Measurements from ENCODE around the gene TKT. TPM values are rescaled to one million over a fixed set of nuclear protein-coding genes. Genes with fewer than 3 reads are reported as not detected.
"Not testable (repeated sequence)": the region's sequence is repeated elsewhere in the genome, so short reads cannot be mapped to it uniquely, and the experiment has no call there.

Gene TKT
- total RNA-seq, 1 donor from 2014 or later, result 32.1 TPM

DNA sequence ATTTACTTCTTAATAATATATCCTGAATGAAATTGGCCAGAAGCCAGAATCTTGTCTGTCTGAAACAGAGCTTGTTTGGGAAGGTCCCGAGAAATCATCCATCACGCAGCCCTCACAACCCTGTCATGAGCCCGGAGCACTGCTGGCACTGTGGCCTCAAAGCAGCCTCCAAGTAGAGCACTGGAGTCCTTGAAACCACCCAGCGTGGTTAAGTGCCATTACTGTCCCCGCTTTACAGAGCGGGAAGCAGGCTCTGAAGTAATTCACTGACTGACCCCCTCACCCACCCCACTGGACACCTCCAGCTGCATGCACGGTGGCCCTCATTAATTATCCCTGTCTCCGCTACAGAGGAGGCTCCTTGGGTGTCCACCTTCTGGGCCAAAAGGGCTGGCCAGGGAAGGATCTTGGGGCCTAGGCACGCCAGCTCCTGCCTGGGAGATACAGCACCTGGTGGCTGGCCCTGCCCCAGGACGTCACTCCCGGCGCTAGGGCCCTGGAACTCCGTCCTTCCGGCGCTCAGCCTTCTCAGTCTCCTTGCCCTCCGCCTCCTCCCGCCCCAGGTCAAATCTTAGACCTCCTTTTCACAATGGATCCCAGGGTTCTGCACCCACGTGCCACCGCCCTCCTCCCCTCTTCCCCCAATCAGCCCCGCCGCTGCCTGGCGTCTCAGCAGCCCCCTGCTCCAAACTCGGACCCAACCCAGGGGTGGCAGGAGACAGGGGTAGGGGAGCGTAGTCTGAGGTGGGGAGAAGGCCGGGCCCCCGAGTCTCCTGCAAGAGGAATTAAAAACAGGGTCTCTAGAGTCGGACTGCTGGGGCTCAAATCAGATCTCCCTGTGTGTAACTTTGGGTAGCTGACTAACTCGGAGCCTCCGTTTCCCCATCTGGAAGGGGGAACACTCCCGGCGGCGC is 1.1 kb downstream of the TKT start:
- H3K9me3 ChIP-seq (replicated peaks), result no peaks in the 10 kb centered on the region
- no peaks in the 10 kb centered on the region for H3K36me3 ChIP-seq
- intact Hi-C loops (cut with micrococcal nuclease), result no loop called here
- peak overlapping the region; percentile 96 for H3K27ac ChIP-seq (replicated peaks)
- TF ChIP-seq, protein P1, sequence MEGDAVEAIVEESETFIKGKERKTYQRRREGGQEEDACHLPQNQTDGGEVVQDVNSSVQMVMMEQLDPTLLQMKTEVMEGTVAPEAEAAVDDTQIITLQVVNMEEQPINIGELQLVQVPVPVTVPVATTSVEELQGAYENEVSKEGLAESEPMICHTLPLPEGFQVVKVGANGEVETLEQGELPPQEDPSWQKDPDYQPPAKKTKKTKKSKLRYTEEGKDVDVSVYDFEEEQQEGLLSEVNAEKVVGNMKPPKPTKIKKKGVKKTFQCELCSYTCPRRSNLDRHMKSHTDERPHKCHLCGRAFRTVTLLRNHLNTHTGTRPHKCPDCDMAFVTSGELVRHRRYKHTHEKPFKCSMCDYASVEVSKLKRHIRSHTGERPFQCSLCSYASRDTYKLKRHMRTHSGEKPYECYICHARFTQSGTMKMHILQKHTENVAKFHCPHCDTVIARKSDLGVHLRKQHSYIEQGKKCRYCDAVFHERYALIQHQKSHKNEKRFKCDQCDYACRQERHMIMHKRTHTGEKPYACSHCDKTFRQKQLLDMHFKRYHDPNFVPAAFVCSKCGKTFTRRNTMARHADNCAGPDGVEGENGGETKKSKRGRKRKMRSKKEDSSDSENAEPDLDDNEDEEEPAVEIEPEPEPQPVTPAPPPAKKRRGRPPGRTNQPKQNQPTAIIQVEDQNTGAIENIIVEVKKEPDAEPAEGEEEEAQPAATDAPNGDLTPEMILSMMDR (IDR thresholded peaks at IDR 0.05; ENCODE audit: borderline replicate concordance), result no peak
- no peaks in the 10 kb centered on the region for H3K27me3 ChIP-seq (ENCODE audit: low read depth)
- H3K4me3 ChIP-seq, result peak overlapping the region; percentile 86
- H3K4me1 ChIP-seq, result peaks cover 76% of the 10 kb centered on the region
- peak; percentile 67 for DNase-seq

DNA sequence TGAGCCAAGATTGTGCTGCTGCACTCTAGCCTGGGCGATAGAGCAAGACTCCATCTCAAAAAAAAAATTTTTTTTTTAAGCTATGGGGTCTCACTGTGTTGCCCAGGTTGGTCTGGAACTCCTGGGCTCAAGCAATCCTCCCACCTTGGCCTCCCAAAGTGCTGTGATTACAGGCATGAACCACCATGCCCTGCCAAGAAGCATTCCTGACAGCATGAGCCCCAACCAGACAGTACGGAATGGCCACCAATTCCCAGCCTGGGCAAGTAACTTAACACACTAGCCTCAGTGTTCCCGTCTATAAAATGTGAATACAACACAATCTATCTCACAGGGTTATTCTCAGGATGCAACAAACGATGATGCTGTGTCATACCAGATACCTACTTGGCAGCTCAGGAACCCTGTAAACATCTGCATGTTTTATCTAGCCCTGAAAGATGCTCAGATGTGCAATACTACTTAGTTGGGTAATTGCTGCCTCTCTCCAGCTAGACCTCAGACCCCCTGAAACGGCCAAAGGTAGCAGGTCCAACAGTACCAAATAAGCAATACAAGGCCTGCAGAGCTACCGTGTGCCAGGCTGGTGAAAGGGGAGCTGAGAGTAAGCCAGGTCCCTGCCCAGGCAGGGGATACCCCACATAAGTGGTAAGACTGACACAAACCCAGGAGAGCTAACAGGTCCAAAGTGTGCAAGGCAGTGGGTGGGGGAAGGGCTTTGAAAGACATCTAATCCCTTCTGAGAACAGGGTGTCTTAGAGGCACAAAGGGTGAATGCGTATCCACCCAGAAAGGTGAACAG is 1.9 kb downstream of the TKT start:
- Histone ChIP-seq H3K36me3 (no peaks in the 10 kb centered on the region), H3K4me1 (peaks cover 76% of the 10 kb centered on the region), H3K27me3 (ENCODE audit: low read depth) (no peaks in the 10 kb centered on the region), H3K27ac (replicated peaks) (peak overlapping the region; percentile 96), H3K9me3 (replicated peaks) (no peaks in the 10 kb centered on the region), H3K4me3 (peak overlapping the region; percentile 86)
- intact Hi-C loops (cut with micrococcal nuclease), result no loop called here
- TF ChIP-seq, protein P1 (IDR thresholded peaks at IDR 0.05; ENCODE audit: borderline replicate concordance), result no peak
- no peak for DNase-seq

DNA sequence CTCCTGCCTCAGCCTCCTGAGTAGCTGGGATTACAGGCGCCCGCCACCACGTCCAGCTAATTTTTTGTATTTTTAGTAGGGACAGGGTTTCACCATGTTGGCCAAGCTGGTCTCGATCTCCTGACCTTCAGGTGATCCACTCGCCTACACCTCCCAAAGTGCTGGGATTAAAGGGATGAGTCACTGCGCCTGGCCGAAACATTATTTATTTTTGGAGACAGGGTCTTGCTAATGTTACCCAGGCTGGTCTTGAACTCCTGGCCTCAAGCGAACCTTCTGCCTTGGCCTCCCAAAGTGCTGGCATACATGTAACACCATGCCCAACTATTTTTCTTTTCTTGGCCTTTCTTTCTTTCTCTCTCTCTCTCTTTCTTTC is 2.9 kb downstream of the TKT start:
- DNase-seq; intact Hi-C loops (cut with micrococcal nuclease); H3K9me3 ChIP-seq (replicated peaks); H3K27me3 ChIP-seq (ENCODE audit: low read depth); H3K36me3 ChIP-seq: not testable (repeated sequence)
- Histone ChIP-seq H3K27ac (replicated peaks) (peak overlapping the region; percentile 96), H3K4me1 (peaks cover 81% of the 10 kb centered on the region), H3K4me3 (peak overlapping the region; percentile 86)

DNA sequence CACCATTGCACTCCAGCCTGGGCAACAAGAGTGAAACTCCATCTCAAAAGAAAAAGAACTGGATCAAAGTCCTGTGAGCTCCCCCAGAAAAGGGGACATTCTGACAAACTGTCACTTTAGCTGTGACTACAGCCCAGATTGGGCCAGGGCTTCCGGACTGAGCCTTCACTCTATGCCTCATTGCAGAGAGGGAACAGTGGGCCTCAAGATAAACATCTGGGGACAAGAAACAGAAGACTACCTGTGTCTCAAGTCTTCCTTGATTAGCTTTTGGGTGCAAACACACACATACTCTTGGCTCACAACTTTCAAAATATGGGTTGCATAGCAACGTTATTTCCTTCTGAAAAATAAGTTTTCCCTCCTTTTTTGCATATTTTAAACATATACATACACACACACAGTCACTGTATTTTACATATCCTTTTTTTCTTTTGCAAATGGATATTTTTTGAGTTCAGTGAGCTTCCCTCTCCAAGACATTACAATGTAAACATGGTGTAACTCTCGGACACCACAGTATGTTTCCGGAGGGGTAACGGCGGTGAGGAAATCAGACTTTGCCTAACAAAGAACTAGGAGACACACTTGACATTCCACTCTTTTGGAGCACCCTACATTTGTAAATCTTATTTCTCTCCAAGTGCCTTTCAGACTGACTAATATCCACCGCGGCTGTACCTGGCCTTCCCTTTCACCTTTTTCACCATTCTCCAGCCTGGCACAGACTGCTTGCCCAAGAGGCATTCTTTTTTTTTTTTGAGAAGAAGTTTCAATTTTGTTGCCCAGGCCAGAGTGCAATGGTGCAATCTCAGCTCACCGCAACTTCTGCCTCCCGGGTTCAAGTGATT is 3.5 kb downstream of the TKT start:
- intact Hi-C loops (cut with micrococcal nuclease), result no loop called here
- Histone ChIP-seq H3K36me3 (no peaks in the 10 kb centered on the region), H3K9me3 (replicated peaks) (no peaks in the 10 kb centered on the region), H3K27ac (replicated peaks) (peak overlapping the region; percentile 96), H3K4me3 (peak overlapping the region; percentile 86), H3K27me3 (ENCODE audit: low read depth) (no peaks in the 10 kb centered on the region), H3K4me1 (peaks cover 87% of the 10 kb centered on the region)
- DNase-seq, result no peak
- TF ChIP-seq, protein P1 (IDR thresholded peaks at IDR 0.05; ENCODE audit: borderline replicate concordance), result no peak

DNA sequence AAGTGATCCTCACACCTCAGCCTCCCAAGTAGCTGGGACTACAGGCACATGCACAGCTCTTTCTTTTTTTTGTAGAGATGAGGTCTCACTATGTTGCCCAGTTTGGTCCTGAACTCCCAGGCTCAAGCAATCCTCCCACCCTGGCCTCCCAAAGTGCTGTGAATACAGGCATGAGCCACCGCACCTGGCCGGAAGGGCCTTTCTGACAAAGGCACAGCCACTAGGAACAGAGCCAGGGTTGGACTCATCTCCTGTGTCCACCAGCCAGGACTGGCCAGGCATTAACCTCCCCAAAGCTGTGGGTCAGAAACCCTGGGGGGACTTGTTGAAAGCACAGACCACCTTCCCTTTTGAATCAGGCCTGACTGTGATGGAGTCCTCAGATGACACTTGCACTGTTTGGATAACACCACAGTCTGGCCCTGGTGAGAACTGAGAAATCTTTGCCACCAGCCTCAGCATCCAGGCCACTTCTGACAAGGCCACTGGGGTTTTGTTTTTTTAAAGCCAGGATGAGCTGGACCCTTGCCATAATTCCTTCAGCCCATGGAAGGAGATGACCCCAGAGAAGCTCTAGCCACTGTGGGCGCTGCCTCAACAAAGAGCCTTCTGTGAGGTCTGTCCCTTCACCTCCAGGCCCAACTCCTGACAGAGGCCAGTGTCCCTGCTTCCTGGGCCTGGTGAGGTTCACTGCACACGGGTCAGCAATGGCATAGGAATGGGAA is 4.8 kb downstream of the TKT start:
- H3K36me3 ChIP-seq, result peaks cover 6% of the 10 kb centered on the region
- peaks cover 95% of the 10 kb centered on the region for H3K4me1 ChIP-seq
- H3K4me3 ChIP-seq, result no peak overlapping the region
- TF ChIP-seq, protein P1 (IDR thresholded peaks at IDR 0.05; ENCODE audit: borderline replicate concordance), result no peak
- intact Hi-C loops (cut with micrococcal nuclease), result no loop called here
- H3K9me3 ChIP-seq (replicated peaks), result no peaks in the 10 kb centered on the region
- peak overlapping the region; percentile 96 for H3K27ac ChIP-seq (replicated peaks)
- H3K27me3 ChIP-seq (ENCODE audit: low read depth), result no peaks in the 10 kb centered on the region
- DNase-seq, result no peak
